WTC11 (cell line): ENCODE data around the gene ADIPOR1. TPM values are rescaled to one million over a fixed set of nuclear protein-coding genes. Genes with fewer than 3 reads are reported as not detected.

Experiments used
- ATAC-seq: fragments of 200-7000 bp; cut with Tn5 transposase; 2 replicates; pipeline ENCODE4 v1.10.0; 2021; ENCODE audit warnings: mild to moderate bottlenecking, moderate library complexity
- CTCF ChIA-PET: fragments of 300-600 bp; sonication (Branson Sonifier 250); formaldehyde crosslinking; loops from one replicate; lab custom pipeline; 2021; ENCODE audit warnings: antibody characterized with exemption; lab: Charles Lee
- POLR2A ChIA-PET: fragments of 350-600 bp; sonication (Branson Sonifier 250); formaldehyde crosslinking; loops from one replicate; lab custom pipeline; 2021; ENCODE audit warnings: antibody characterized with exemption; lab: Charles Lee
- DNase-seq: peaks from one replicate; pipeline ENCODE4 v3.0.0; 2021; ENCODE audit warnings: low spot score
- H3K27ac Mint-ChIP-seq: 2 replicates; pipeline ENCODE4 v1.8.0; 2021; ENCODE audit warnings: mixed read lengths
- H3K27me3 Mint-ChIP-seq: 2 replicates; pipeline ENCODE4 v1.8.0; 2021; ENCODE audit warnings: low read depth, mild to moderate bottlenecking, moderate library complexity, mixed read lengths
- H3K36me3 Mint-ChIP-seq: 2 replicates; pipeline ENCODE4 v1.8.0; 2021; ENCODE audit warnings: mixed read lengths
- H3K4me1 Mint-ChIP-seq: 2 replicates; pipeline ENCODE4 v1.8.0; 2022; ENCODE audit warnings: mixed read lengths
- H3K4me3 Mint-ChIP-seq: 2 replicates; pipeline ENCODE4 v1.8.0; 2021; ENCODE audit warnings: mild to moderate bottlenecking, moderate library complexity, mixed read lengths
- H3K9me3 Mint-ChIP-seq: 2 replicates; pipeline ENCODE4 v1.8.0; 2021; ENCODE audit warnings: mixed read lengths
- CBFB ChIP-seq: sonication (generic); formaldehyde crosslinking; IDR thresholded peaks from 2 replicates; pipeline ENCODE4 v1.8.1; 2022; ENCODE audit warnings: mild to moderate bottlenecking, low read depth, missing genetic modification reagents
- CTCF ChIP-seq: fragments of 200-600 bp; IDR thresholded peaks from 2 replicates; pipeline ENCODE4 v1.8.0; 2022; ENCODE audit warnings: antibody characterized with exemption
- E2F1 ChIP-seq: sonication (generic); formaldehyde crosslinking; IDR thresholded peaks from 2 replicates; pipeline ENCODE4 v1.8.0; 2022; ENCODE audit warnings: mild to moderate bottlenecking, missing genetic modification reagents
- ELF4 ChIP-seq: sonication (generic); formaldehyde crosslinking; IDR thresholded peaks from 2 replicates; pipeline ENCODE4 v1.8.1; 2022; ENCODE audit warnings: low read depth, mild to moderate bottlenecking, moderate library complexity, missing genetic modification reagents
- EMX1 ChIP-seq: fragments of 250-450 bp; sonication (Bioruptor Pico); IDR thresholded peaks from 2 replicates; pipeline ENCODE4 v1.8.0; 2021; ENCODE audit warnings: mild to moderate bottlenecking
- ERG ChIP-seq: fragments of 250-450 bp; sonication (Bioruptor Pico); IDR thresholded peaks from 2 replicates; pipeline ENCODE4 v1.8.0; 2021; ENCODE audit warnings: mild to moderate bottlenecking
- ESRRA ChIP-seq: sonication (generic); formaldehyde crosslinking; IDR thresholded peaks from 2 replicates; pipeline ENCODE4 v1.8.1; 2022; ENCODE audit warnings: mild to moderate bottlenecking, missing genetic modification reagents, borderline replicate concordance
- FOXK1 ChIP-seq: sonication (generic); formaldehyde crosslinking; IDR thresholded peaks from 2 replicates; pipeline ENCODE4 v1.8.0; 2022; ENCODE audit warnings: mild to moderate bottlenecking, moderate library complexity, missing genetic modification reagents
- FOXP4 ChIP-seq: sonication (generic); formaldehyde crosslinking; IDR thresholded peaks from 2 replicates; pipeline ENCODE4 v1.8.0; 2022; ENCODE audit warnings: mild to moderate bottlenecking, missing genetic modification reagents
- HMGA2 ChIP-seq: fragments of 250-450 bp; sonication (Bioruptor Pico); IDR thresholded peaks from 2 replicates; pipeline ENCODE4 v1.4.0; 2021; ENCODE audit warnings: mild to moderate bottlenecking, moderate library complexity
- HMGXB4 ChIP-seq: sonication (generic); formaldehyde crosslinking; IDR thresholded peaks from 2 replicates; pipeline ENCODE4 v1.8.1; 2023; ENCODE audit warnings: mild to moderate bottlenecking, moderate library complexity, missing genetic modification reagents
- IRF2 ChIP-seq: sonication (generic); formaldehyde crosslinking; IDR thresholded peaks from 2 replicates; pipeline ENCODE4 v1.8.0; 2022; ENCODE audit warnings: low read depth, missing genetic modification reagents, borderline replicate concordance
- MAX ChIP-seq: sonication (generic); formaldehyde crosslinking; IDR thresholded peaks from 2 replicates; pipeline ENCODE4 v1.8.0; 2022; ENCODE audit warnings: mild to moderate bottlenecking, missing genetic modification reagents
- MLX ChIP-seq: sonication (generic); formaldehyde crosslinking; IDR thresholded peaks from 2 replicates; pipeline ENCODE4 v1.8.1; 2023; ENCODE audit warnings: mild to moderate bottlenecking, missing genetic modification reagents, moderate library complexity
- NFYB ChIP-seq: sonication (generic); formaldehyde crosslinking; conservative IDR thresholded peaks from 2 replicates; pipeline ENCODE4 v1.8.0; 2022; ENCODE audit warnings: low read depth, missing genetic modification reagents
- NR2C2 ChIP-seq: sonication (generic); formaldehyde crosslinking; IDR thresholded peaks from 2 replicates; pipeline ENCODE4 v1.8.0; 2022; ENCODE audit warnings: mild to moderate bottlenecking, missing genetic modification reagents
- NR3C1 ChIP-seq: sonication (generic); formaldehyde crosslinking; conservative IDR thresholded peaks from 2 replicates; pipeline ENCODE4 v1.8.1; 2023; ENCODE audit warnings: low read depth, mild to moderate bottlenecking, missing genetic modification reagents
- SMAD3 ChIP-seq: sonication (generic); formaldehyde crosslinking; IDR thresholded peaks from 2 replicates; pipeline ENCODE4 v1.8.0; 2022; ENCODE audit warnings: missing genetic modification reagents, mild to moderate bottlenecking, borderline replicate concordance
- TEAD1 ChIP-seq: sonication (generic); formaldehyde crosslinking; IDR thresholded peaks from 2 replicates; pipeline ENCODE4 v1.8.0; 2022; ENCODE audit warnings: mild to moderate bottlenecking, missing genetic modification reagents
- ZBTB21 ChIP-seq: sonication (generic); formaldehyde crosslinking; IDR thresholded peaks from 2 replicates; pipeline ENCODE4 v1.8.1; 2023; ENCODE audit warnings: mild to moderate bottlenecking, missing genetic modification reagents, borderline replicate concordance
- ZNF121 ChIP-seq: sonication (generic); formaldehyde crosslinking; IDR thresholded peaks from 2 replicates; pipeline ENCODE4 v1.8.0; 2023; ENCODE audit warnings: missing genetic modification reagents
- ZNF138 ChIP-seq: sonication (generic); formaldehyde crosslinking; conservative IDR thresholded peaks from 2 replicates; pipeline ENCODE4 v1.8.1; 2022; ENCODE audit warnings: mild to moderate bottlenecking, moderate library complexity, missing genetic modification reagents
- ZNF219 ChIP-seq: sonication (generic); formaldehyde crosslinking; IDR thresholded peaks from 2 replicates; pipeline ENCODE4 v1.8.0; 2023; ENCODE audit warnings: missing genetic modification reagents, mild to moderate bottlenecking, borderline replicate concordance
- ZNF416 ChIP-seq: fragments of 250-450 bp; sonication (Bioruptor Pico); IDR thresholded peaks from 2 replicates; pipeline ENCODE4 v1.9.0; 2021; ENCODE audit warnings: mild to moderate bottlenecking, inconsistent platforms
- ZNF425 ChIP-seq: fragments of 250-450 bp; sonication (Bioruptor Pico); conservative IDR thresholded peaks from 2 replicates; pipeline ENCODE4 v1.9.0; 2021; ENCODE audit warnings: mild to moderate bottlenecking
- total RNA-seq: library from RNA; stranded (reverse); gene quantifications from 3 replicates; pipeline ENCODE4 v1.2.3, GENCODE V29; 2021

The ADIPOR1 gene
- total RNA-seq, 1 experiment from 2014 or later, result 72.6 TPM

GRCh38 chr1:203002951-203003350, 44.8 kb upstream of the ADIPOR1 start:
- no peaks in the 10 kb centered on the region for H3K27me3 Mint-ChIP-seq
- no peak for DNase-seq
- H3K4me3 Mint-ChIP-seq, result no peak overlapping the region
- peaks cover 3% of the 10 kb centered on the region; the same call in 1 of the 2 replicates for H3K9me3 Mint-ChIP-seq
- peaks cover 26% of the 10 kb centered on the region for H3K4me1 Mint-ChIP-seq
- 0 out of 2 replicates have a peak, but pooled peaks cover 2% of the 10 kb centered on the region for H3K36me3 Mint-ChIP-seq
- H3K27ac Mint-ChIP-seq, result no peak overlapping the region
- no peak for ATAC-seq
- ChIA-PET CTCF (no interaction called here), POLR2A (no interaction called here)
- TF ChIP-seq CBFB (no peak), NR3C1 (CRISPR knock-in tag) (no peak), NR2C2 (no peak), SMAD3 (no peak), ERG (CRISPR knock-in tag) (no peak), FOXK1 (no peak), ZNF425 (no peak), ZBTB21 (no peak), TEAD1 (CRISPR knock-in tag) (no peak), MLX (CRISPR knock-in tag) (no peak), ZNF121 (CRISPR knock-in tag) (no peak), HMGXB4 (CRISPR knock-in tag) (no peak), E2F1 (CRISPR knock-in tag) (no peak), CTCF (no peak), ELF4 (CRISPR knock-in tag) (no peak)

GRCh38 chr1:203001986-203002385, 43.9 kb upstream of the ADIPOR1 start:
- H3K9me3 Mint-ChIP-seq, result peaks cover 3% of the 10 kb centered on the region; the same call in 1 of the 2 replicates
- peak overlapping the region; percentile 35 for H3K27ac Mint-ChIP-seq
- peaks cover 26% of the 10 kb centered on the region for H3K4me1 Mint-ChIP-seq
- ATAC-seq (no peak), DNase-seq (no peak)
- no peaks in the 10 kb centered on the region for H3K27me3 Mint-ChIP-seq
- CTCF ChIA-PET, result no interaction called here
- TF ChIP-seq MAX (CRISPR knock-in tag) (no peak), ZNF416 (CRISPR knock-in tag) (no peak), NFYB (CRISPR knock-in tag) (no peak), ESRRA (CRISPR knock-in tag) (no peak), IRF2 (CRISPR knock-in tag) (no peak), ZNF138 (CRISPR knock-in tag) (no peak), HMGA2 (CRISPR knock-in tag) (no peak), ZNF219 (no peak), FOXP4 (CRISPR knock-in tag) (no peak), EMX1 (no peak)
- POLR2A ChIA-PET, result no interaction called here
- no peak overlapping the region for H3K4me3 Mint-ChIP-seq
- H3K36me3 Mint-ChIP-seq, result no peaks in the 10 kb centered on the region
